Caki2 (cell line): ENCODE data around the gene CTXN1. TPM values are rescaled to one million over a fixed set of nuclear protein-coding genes. Genes with fewer than 3 reads are reported as not detected.
A peak's percentile ranks its signal among the peaks of the same experiment; 100 is the strongest.

Experiments
- DNase-seq: peaks from one replicate; pipeline ENCODE4 v3.0.0-alpha.2; 2015; ENCODE audit warnings: low read depth
- in situ Hi-C: cut with HindIII; loops from 2 replicates; pipeline ENCODE4 v1.10.0; 2016; ENCODE audit warnings: low sequenced_read_pairs, low pct_unique_long_range_greater_than_20kb, mixed read lengths
- total RNA-seq: library from RNA; depleted of rRNA; stranded (reverse); fragments of >200 nt; shearing (Covaris generic); gene quantifications from 2 replicates; pipeline ENCODE4 v1.2.3, GENCODE V29; 2014; ENCODE audit warnings: low replicate concordance

Gene CTXN1
- total RNA-seq, 1 experiment from 2014 or later, result 11.1 TPM

DNA sequence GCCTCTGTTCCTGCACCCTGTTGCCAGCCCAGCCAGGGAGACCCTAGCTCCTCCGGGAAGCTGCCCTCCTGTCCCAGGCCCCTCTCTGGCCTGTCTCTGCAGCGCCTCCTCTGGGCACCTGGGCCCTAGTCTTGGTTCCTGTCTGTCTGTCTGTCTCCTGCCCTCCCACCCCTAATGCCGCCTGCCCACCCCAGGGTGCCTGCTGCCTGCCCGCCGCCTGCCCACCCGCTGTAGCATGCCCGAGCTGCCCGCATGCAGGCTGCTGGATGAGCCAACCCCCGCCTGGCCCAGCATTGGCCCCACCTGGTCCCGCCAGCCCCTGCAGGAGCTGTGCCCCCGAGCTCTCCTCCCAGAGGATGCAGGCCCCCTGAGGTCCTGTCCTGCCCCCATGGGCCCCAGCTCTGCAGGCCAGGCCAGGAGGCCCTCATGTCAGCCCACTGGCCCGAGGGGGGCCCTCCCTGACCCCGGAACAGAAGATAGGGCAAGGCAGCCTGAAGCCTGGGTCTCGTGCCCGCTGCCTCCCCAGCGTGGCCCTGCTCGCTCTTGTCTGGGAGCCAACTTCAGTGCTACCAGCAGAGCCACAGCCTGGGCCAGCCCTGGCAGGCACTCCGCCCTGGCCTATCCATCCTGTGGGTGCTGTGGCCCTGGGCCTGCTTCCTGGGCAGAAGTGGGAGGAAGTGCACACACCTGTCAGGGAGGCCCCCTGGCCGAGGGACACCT, 17.0 kb downstream of the CTXN1 start:
- DNase-seq, result no peak
- in situ Hi-C loops, result no loop called here

DNA sequence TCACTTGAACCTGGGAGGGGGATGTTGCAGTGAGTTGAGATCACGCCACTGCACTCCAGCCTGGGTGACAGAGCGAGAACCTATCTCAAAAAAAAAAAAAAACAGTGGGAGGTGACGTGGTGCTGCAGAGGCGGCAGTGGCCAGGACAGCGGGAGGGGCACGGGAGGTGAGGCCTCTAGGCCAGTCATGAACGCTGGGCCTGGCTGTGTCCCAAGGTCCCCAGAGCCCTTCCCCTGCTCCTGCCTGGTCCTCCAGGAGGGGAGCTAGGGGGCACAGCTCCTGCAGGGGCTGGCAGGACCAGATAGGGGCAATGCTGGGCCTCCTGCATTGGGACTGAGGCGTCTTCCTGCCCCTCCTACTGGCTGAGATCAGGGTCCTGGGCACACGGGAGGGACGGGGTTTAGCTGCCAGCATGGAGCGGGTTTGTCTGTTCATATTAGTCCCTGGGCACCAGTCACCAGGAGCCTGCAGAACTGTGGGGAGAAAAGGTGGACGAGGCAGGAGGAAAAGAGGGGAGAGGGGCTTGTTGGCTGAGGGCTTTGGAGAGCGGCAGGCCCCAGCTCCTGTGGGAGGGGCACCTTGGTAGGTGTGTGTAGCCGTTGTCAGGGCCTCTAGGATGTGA, 17.7 kb downstream of the CTXN1 start:
- in situ Hi-C loops, result no loop called here
- DNase-seq, result no peak

DNA sequence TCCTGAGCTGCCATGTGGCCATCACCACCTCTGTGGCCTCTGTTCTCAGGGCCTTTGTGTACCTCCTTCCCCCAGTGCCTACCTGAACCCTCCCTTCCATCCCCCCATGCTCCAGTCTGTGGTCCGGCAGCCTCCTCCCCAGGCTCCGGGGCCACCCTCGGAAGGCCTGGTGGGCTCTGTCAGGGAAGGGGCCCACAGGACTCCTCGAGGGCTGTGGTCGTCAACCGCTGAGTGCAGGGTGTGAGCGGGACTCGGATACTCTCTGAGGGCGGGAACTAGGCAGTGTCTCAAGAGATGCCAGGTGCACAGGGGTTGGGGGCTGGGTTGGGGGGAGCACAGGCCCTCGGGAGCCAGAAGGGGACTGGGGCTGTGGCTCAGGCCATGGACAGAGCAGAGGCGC, 18.4 kb downstream of the CTXN1 start:
- in situ Hi-C loops, result no loop called here
- DNase-seq, result no peak

DNA sequence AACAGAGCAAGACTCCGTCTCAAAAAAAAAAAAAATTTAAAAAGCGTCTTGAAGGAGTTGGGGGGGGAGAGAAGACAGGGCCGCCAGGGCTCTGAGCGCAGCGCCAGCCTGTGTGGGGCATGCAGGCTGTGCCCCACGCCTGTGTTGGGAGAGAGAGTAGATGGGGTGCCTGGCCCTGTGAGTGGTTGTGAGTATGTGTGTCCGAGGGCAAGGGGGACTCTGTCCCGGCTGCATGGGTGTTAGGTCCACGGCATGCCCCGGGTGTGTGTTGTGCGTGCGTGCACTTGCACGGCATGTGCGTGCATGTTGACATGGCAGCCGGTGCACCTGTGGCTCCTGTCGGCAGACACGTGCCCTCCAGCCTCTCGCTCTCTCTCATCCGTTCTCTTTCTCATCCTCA, 18.8 kb downstream of the CTXN1 start:
- in situ Hi-C loops, result no loop called here

DNA sequence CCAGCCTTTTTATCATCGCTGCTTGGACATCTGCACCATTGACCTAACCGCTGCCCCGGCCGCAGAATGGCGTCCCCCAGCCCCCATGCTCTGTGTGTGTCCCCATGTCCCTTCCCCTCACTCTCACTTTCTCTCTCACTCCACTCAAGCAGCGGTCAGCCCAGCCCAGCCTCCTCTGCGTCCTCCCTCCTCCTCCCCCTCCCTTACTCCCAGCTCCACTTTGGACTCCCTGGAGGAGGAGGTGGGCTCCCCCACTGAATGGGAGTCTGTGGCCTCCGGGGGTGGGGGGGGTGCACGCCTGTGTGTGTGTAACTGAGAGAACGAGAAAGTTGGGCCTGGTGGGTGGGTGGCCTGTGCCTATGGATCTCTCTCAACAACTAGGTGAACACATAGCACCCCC, 20.1 kb downstream of the CTXN1 start:
- in situ Hi-C loops, result no loop called here
- DNase-seq, result no peak

More for the DNA sequence above, 18.8 kb downstream of the CTXN1 start:
- DNase-seq, result no peak

DNA sequence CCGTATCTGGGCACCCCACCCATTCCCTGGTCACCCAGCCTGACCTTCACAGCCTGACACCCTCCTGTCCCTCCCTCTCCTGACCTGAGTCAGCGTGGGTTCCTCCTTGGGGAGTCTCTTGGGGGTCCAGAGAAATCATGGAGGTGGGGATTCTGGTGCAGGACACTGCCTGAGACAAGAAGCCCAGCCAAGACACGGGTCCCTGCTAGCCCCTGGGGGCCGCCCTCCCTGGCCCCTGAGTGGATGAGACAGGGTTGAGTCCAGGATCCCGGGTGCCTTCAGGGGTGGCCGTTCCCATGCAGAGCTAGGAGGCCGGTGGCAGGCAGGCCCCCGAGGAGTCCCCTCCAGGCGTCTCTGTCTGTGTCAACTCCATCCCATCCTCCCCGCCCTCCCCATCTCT, 20.7 kb downstream of the CTXN1 start:
- no peak for DNase-seq
- in situ Hi-C loops, result no loop called here

DNA sequence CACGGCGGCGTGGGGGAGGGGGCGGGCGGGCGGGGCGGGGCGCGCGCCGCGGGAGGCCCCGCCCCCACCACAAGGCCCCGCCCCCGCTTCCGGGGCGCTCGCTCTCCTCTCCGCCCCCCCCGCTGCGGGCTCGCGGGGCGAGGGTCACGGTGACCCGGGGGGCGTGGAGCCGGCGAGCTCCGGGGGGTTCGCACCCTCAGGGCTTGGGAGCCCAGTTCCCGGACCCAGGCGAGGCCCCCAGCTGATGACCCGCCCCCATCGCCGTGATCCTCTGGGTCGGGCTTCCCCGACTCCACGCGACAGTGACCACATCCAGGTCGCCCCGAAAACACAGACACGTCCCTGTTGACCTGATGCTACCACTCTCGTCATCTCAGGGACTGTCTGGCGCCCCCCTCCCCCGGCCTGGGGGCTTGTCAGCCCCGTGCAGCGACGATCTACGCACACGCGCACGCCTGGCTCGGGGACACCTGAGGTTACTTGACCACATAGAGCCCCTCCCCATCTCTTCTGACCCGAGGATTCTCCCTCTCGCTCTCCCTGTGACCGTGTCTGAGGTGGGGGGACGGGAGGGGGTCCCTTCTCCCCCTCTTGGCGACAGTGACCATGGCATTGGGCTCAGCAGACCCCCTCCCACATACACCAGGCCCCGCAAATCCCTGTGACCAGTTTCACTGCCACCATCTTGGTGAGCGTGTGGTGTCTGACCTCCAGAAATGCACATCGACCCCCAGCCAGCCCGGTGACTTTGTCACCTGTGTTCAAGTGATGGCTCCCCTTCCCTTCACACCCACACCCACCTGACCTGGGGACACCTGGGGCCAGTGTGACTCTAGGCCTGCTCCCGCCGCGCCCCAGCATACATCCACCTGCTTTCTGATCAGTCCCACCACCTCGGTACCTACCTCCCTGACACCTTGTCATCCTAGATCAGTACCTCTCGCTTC, 21.6 kb downstream of the CTXN1 start:
- no peak for DNase-seq
- in situ Hi-C loops, result no loop called here

DNA sequence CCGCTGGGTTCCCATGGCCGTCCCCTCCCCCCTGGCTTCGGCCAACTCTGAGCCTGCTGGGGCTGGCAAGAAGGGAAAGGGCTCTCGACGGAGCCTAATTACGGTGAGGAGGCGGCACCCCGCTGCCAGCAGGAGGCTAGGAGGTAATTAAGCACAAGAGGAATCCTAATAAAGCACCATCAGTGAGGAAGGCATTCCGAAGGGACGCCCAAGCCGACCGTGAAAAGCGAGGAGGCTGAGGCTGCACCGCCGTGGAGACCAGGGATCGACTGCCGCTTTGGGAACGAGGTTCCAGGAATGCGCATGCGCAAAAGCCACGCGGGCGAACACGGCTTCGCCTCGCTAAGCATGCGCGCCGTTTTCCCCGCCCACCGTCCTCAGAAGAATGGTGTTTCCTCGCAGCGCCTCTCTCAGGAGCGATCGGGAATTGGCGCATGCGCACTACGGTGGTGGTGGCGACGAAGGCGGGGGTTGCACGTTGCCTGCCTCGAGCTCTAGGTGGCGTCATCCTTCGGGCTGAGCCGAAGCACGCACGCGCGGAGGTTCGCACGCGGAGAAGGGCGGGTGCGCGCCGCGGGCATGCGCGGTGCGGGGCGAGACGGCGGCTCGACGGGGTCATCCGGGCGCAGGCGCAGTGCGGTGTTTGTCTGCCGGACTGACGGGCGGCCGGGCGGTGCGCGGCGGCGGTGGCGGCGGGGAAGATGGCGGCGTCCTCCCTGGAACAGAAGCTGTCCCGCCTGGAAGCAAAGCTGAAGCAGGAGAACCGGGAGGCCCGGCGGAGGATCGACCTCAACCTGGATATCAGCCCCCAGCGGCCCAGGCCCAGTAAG, 22.5 kb downstream of the CTXN1 start, which contains the start of gene MAP2K7:
TSS of gene MAP2K7 (plus strand) at position 634 of the 830 bp plus-strand sequence. CDS start at position 702, 68 bp downstream.
- in situ Hi-C loops, result no loop called here

DNA sequence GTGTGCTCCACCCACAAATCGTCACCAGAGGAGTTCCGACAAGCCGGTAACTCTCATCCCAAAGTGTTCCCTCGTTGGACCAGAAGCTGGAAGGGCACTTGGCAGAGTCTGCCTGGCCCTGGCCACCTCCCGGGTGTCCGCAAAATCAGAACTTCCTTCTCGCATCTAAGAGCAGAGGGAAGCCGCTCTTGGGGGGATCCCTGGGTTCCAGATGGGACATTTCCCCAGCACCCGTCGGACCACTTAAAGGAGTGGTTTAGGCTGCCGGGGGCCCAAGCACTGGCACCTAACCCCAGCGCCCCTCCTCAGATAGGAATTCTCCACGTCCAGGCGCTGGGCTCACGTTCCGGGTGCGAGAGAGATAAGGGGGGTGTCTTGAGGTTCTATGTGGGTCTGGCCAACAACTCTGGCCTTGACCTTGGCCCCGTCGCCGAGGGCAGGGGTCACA, 23.1 kb downstream of the CTXN1 start:
- in situ Hi-C loops, result no loop called here
- no peak for DNase-seq

More for the DNA sequence above, 22.5 kb downstream of the CTXN1 start, which contains the start of gene MAP2K7:
- DNase-seq, result peak; percentile 96

DNA sequence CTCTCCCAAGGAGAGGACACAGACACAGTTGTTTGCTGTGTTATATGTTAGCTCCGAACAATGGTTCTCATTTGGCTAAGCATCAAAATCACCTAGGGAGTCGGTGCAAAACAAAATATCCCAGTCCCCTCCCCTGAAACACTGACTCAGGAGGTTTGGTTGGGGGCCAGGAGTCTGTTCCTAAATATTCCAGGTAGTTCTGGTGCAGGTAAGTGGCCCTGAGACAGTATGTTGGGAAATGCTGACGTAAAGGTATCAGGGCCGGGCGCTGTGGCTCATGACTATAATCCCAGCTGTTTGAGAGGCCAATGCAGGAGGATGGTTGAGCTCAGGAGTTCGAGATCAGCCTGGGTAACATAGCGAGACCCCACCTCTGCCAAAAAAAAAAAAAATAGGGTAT, 24.6 kb downstream of the CTXN1 start:
- in situ Hi-C loops, result no loop called here
- no peak for DNase-seq

DNA sequence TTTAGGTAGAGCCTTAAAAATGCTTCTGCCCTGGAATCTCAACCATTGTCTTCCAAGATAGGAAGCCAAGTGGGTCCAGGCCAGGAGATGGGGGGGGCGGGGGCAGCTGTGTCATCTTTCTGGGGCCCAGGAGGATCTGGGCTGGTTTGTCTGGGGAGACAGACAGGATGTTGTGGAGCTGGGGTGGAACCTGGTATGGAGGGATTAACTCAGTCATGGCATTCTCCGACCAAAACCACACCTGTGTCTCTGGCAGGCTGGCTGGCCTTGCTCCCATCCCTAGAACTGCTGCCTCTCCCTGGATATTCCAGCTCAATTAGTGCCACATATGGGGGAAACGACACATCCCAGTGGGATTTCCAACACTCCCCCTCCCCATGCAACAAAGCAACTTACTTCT, 25.0 kb downstream of the CTXN1 start:
- DNase-seq, result no peak
- in situ Hi-C loops, result no loop called here

DNA sequence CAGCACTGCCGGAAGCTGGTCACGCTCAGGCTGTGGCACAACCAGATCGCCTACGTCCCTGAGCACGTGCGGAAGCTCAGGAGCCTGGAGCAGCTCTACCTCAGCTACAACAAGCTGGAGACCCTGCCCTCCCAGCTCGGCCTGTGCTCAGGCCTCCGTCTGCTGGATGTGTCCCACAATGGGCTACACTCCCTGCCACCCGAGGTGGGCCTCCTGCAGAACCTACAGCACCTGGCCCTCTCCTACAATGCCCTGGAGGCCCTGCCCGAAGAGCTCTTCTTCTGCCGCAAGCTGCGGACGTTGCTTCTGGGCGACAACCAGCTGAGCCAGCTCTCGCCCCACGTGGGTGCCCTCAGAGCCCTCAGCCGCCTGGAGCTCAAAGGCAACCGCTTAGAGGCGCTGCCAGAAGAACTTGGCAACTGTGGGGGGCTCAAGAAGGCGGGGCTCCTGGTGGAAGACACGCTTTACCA, 25.5 kb downstream of the CTXN1 start:
- in situ Hi-C loops, result no loop called here
- no peak for DNase-seq

DNA sequence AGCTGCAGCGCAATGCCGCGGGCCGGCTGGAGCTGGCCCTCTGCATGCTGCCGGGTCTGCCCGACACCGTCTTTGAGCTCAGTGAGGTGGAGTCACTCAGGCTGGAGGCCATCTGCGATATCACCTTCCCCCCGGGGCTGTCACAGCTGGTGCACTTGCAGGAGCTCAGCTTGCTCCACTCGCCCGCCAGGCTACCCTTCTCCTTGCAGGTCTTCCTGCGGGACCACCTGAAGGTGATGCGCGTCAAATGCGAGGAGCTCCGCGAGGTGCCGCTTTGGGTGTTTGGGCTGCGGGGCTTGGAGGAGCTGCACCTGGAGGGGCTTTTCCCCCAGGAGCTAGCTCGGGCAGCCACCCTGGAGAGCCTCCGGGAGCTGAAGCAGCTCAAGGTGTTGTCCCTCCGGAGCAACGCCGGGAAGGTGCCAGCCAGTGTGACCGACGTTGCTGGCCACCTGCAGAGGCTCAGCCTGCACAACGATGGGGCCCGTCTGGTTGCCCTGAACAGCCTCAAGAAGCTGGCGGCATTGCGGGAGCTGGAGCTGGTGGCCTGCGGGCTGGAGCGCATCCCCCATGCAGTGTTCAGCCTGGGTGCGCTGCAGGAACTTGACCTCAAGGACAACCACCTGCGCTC, 26.1 kb downstream of the CTXN1 start:
- in situ Hi-C loops, result no loop called here
- no peak for DNase-seq

DNA sequence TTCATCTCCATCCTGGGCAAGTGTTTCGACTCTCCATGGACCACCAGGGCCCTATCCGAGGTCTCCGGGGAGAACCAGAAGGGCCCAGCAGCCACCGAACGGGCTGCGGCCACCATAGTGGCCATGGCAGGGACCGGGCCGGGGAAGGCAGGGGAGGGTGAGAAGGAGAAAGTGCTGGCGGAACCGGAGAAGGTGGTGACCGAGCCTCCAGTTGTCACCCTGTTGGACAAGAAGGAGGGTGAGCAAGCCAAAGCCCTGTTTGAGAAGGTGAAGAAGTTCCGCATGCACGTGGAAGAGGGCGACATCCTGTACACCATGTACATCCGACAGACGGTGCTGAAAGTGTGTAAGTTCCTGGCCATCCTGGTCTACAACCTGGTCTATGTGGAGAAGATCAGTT, 27.0 kb downstream of the CTXN1 start:
- in situ Hi-C loops, result no loop called here
- DNase-seq, result no peak

DNA sequence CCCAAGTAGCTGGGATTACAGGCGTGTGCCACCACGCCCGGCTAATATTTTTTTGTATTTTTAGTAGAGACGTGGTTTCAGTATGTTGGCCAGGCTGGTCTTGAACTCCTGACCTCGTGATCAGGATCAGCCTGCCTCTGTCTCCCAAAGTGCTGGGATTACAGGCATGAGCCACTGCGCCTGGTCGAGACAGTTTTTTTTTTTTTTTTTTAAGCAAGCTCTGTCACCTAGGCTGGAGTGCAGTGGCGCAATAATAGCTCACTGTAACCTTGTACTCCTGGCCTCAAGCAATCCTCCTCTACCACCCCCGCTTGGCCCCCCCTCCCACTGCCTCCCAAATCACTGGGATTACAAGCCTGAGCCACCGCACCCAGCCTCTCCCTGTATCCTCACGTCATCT, 28.6 kb downstream of the CTXN1 start:
- DNase-seq, result no peak
- in situ Hi-C loops, result no loop called here

DNA sequence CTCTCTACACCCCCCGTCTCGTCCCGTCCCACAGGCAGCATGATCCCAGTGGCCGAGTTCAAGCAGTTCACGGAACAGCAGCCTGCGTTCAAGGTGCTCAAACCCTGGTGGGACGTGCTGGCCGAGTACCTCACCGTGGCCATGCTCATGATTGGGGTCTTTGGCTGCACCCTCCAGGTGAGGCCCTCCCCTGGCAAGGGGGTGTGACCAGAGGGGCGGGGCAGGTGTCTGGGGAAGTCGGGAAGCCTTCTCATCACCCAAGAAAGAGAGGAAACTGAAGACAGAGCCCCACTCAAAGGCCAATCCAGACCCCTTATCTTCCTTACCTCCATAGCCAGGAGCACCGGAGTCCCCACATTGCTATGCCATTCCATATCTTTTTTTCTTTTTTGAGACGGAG, 30.4 kb downstream of the CTXN1 start:
- DNase-seq, result no peak

DNA sequence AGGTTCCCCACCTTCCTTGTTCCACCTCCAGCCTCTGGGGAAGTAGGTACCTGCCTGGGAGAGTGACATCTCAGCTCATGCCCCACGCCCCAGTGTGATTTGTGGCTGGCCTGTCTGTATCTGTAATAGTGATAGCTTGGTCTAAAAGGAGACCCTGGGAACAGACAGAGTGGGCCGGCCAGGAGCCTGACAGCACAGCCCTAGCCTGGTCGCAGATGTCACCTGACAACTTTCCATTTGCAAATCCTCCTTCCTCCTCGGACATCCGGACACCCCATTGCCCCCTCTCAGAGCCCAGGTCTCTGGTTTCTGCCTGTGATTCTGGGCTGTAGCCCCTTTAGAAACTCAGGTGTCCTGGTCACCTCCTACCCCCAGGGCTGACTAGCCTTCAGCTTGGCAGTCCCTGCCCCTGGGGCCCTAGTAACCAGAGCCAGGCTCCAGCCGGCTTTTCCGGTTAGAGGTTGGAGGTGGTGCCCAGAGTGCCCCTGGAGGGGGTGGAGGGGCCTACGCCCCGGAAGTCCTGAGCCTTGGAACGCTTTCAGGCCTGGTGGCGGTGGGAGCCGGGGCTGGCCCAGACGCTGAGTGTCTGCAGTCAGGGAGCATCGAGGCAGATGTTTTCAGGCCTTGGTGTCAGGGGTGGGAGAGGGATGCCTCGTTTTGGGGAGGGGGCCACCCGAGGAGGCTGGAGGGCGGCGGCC, 31.2 kb downstream of the CTXN1 start:
- in situ Hi-C loops, result no loop called here

More for the DNA sequence above, 30.4 kb downstream of the CTXN1 start:
- in situ Hi-C loops, result no loop called here

More for the DNA sequence above, 31.2 kb downstream of the CTXN1 start:
- DNase-seq, result no peak
